GM23248 (cell line): Measurements from ENCODE around the gene VEZT.

ENCODE experiments used
- EZH2 ChIP-seq: fragments of 200-600 bp; sonication (generic); IDR thresholded peaks from 2 replicates; pipeline ENCODE4 v1.6.1; 2018; ENCODE audit warnings: antibody characterized with exemption, mild to moderate bottlenecking; ENCODE audit not compliant: insufficient read depth, poor library complexity, severe bottlenecking
- EZH2phosphoT487 ChIP-seq: fragments of 200-600 bp; sonication (generic); IDR thresholded peaks from 2 replicates; pipeline ENCODE4 v1.6.1; 2018; ENCODE audit warnings: antibody characterized with exemption, moderate library complexity, mild to moderate bottlenecking, low read depth; ENCODE audit not compliant: insufficient read depth

GRCh38 chr12:95182868-95183415 is 34.7 kb upstream of the VEZT start:
- TF ChIP-seq EZH2: no peak
- TF ChIP-seq EZH2phosphoT487: no peak
